ENCODE data around the gene PLXNA4.

DNA sequence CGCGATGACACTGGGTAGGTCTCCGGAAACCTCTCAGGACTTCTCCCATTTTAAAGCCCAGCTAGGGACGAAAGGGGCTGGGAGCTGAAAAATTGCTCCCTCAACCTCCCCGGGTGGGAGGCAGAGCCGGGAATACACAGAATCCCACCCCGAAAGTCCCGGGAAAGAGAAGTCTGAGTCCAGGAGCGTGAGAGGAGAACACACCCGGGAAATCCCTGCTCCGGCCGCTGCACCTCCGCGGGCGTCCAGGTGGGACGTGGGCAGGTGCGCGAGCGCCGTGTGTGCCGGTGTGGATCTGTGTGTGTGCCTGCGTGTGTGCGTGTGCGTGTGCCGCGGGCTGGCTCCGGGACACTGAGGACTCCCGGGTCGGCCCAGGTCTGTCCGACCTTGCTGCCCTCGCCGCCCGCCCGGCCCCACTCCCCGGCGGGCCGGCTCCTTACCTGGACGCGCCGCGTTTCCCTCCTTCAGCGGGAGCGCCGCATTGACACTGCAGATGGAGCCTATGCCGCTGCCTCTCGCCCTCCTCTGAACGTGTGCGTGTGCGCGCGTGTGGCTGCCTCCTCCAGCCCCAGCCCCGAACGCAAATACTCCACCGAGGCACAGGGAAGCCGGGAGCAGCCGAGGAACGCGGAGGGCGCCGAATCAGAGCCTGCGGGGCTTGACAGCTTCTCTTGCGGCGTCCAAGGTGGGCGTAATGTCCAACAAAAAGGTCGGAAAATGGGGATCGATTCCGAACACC lies at the start of gene PLXNA4:
- TF ChIP-seq POLR2A (IDR thresholded peaks at IDR 0.05) = no peak
- TF ChIP-seq, protein P1, sequence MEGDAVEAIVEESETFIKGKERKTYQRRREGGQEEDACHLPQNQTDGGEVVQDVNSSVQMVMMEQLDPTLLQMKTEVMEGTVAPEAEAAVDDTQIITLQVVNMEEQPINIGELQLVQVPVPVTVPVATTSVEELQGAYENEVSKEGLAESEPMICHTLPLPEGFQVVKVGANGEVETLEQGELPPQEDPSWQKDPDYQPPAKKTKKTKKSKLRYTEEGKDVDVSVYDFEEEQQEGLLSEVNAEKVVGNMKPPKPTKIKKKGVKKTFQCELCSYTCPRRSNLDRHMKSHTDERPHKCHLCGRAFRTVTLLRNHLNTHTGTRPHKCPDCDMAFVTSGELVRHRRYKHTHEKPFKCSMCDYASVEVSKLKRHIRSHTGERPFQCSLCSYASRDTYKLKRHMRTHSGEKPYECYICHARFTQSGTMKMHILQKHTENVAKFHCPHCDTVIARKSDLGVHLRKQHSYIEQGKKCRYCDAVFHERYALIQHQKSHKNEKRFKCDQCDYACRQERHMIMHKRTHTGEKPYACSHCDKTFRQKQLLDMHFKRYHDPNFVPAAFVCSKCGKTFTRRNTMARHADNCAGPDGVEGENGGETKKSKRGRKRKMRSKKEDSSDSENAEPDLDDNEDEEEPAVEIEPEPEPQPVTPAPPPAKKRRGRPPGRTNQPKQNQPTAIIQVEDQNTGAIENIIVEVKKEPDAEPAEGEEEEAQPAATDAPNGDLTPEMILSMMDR (IDR thresholded peaks at IDR 0.05) = no peak

All from gastroesophageal sphincter (tissue), 3 donors.